CD4-positive, alpha-beta T cell treated with Interleukin-15 for 4 hours (primary cell): ENCODE data around the gene EIF6.
A peak's percentile ranks its signal among the peaks of the same experiment; 100 is the strongest.
"Not testable (repeated sequence)": the region's sequence is repeated elsewhere in the genome, so short reads cannot be mapped to it uniquely, and the experiment has no call there.

Experiments
- DNase-seq: peaks from one replicate; pipeline ENCODE4 v3.0.0-alpha.2; 2020; ENCODE audit warnings: low spot score

Gene EIF6

DNA sequence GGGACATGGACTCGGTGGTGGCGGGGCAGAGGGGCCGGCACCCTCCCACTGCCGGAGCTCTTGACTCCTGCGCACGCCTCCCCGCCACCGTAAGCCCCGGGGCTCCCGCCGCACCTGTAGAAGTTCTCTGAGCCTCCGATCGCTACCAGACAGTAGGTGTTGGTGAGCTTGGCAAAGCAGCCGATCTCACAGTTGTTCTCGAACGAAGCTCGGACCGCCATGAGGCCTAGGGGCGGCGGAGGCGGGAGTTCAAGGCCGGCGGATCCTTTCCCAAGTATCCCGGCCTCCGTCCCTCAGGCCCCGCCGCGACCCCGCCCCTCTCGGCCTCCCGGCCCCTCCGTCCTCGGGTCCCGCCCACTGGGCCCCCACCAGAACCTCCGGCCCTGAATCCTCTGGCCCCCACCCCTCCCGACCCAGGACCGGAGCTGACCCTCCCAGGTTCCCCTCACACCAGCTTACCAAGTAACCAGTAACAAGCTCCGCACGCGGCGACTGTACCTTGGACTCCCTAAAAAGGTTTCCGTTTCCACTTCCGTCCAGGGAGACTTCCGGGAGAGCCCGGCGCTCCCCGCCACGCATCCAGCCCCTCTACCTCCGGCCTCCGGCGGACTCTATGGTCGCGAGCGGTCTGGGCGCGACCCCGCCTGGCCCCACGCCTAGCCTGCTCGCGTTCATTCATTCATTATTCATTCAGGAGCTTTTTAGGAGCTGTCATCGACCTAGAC lies at the start of gene EIF6:
EIF6 (minus strand) TSS at position 506 of the 725 bp plus-strand sequence; CDS start at position 221, 285 bp downstream.
- peak; percentile 83 for DNase-seq

DNA sequence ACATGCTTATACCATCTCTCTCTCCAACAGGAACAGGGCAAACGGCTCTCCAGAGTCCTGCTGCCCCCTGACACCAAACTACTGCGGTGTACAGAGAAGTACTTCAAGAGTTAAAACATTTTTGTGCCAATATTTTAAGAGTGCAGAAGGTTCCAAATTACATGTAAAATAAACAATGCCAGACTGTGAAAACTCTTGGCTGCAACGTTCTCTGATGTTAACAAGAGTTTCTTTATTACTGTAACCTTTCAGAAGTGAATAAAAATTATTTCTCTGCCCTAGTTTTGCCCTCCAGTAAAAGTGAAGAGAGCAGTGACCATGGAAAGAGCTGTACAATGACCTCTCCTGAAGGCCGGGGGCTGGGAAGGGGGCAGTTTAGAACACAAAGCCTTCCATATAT lies 49.0 kb upstream of the EIF6 start:
- DNase-seq: no peak

DNA sequence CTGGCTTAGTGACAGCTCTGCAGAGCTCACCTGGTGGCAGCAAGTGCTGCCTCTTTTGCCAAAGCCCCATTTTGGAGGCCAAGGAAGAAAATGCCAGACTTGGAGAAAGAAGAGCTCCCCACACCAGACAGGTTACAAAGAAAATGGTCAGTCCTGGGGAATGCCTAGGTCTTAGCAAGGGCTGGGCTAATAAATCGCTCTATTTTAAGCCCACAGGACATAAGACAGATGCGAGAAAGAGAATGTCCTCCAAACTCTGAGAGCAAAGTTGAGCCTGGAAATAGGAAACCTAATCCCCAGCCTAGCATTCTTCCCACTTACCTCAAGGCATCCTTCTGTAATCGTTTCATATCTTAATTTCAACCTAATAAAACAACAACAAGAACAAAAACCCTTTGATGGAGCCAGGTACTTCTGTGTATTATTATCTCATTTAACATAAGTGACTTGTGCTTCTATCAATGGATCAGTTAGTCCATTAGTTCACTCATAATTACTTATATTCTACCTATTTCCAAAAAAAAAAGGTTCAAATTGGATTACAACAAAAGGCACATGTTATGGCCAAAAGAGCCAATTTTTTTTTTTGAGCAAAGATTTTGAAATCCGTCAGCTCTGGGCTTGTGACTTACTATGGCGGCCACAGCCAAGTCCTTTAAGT lies 48.1 kb upstream of the EIF6 start:
- DNase-seq: no peak

DNA sequence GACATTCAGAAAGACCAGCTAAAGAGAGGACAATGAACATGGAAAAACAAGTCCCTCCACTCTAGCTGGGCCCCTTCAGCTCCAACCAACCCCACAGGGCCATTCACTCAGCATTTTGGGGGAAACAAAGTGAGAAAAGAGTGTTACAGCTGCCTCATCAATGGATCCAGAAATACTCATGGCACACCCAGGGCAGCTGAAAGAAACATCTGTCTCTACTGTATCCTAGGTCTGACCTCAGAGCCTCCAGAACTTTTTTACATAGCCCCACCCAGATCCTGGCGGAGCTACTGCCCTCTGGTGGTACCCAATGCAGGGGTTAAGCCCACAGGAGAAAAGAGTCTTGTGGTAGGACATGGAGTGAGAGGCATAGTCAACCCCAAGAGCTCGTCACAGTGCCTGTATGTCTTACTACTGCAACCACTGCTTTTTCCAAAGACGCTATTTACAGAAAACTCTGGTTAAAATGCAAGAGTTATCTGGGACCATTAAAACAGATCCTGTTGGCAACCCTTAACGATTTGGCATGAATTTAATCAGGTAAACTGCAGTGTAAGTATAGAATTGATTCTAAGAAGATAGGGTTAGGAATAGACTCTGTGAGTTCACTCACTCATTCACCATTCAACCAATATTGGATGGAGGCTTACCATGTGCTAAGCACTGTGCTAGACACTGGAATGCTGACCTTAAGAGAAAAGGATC lies 45.0 kb upstream of the EIF6 start:
- no peak for DNase-seq

DNA sequence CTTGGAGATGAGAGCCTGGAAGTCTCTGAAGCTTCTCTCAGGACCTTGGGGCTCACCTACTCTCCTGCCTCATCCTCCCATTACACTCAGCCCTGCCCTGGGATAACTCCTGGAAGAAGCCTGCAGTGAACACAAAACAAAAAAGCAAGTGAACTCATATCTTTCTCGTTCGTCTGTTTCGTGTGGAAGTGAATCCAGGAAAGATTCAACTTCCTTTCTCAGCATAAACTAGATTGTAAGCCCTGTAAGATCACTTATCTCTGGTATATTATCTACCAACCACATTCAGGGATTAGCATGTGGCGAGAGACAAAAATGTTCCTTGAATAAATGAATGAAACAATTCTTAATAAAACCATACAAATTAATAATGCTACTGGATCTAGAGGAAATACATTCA lies 44.1 kb upstream of the EIF6 start:
- DNase-seq: no peak

DNA sequence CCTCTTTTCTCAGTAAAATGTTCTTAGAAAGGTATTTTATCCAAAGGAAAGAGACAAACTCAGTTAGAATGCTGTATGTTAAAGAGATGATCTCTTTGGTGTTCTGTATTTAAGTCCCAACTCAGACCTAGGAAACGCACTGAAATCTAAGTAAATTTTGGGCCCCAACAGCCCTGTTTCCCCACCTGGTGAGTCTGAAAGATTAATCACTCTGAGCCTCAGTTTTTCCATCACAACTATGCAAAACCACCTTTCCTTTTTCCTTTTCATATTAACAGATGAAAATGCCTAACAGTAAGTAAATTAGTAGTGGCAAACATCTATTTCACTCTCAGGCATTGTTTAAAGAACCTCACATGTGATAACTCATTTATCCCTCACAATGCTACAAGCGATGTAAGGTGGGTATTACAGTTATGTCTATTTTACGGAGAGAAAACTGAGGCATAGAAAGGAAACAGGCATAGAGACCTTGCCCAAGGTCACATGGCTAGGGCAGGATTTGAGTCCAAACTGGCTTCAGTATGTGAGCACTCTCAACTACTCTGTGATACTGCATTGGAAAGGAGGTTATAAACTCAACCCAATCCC lies 43.6 kb upstream of the EIF6 start:
- DNase-seq: no peak

DNA sequence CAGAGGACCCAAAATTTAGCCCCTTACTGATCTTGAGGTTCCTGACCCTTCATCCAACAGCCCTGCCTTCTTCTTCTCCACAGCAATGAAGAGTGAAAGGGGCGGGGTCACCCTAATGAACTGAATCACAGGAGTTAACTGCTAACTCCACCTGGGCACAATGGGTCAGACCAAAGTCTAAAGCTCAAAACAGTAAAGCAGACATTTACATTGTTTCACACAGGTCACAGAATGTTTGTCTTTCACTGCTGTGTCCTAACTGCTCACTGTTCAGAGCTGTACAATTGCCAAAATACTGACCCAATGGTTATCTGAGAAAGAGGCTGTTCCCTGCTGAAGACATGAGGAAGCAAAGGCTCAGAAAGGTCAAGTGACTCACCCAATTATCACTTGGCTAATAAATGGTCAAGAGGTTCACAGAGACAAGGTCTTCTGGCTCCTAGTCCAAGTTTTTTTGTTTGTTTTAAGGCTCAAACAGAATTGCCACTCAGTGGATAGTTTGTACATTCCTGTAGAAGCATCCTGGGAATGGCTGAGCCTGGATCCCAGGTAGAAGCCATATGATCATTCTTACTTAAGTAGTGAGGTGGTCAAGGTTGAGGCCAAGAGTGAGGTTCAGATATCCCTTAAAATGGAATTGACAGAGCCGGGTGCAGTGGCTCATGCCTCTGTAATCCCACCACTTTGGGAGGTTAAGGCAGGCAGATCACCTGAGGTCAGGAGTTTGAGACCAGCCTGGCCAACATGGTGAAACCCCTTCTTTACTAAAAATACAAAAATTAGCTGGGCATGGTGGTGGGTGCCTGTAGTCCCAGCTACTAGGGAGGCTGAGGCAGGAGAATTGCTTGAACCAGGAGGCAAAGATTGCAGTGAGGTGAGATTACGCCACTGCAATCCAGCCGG lies 42.8 kb upstream of the EIF6 start:
- DNase-seq: no peak

DNA sequence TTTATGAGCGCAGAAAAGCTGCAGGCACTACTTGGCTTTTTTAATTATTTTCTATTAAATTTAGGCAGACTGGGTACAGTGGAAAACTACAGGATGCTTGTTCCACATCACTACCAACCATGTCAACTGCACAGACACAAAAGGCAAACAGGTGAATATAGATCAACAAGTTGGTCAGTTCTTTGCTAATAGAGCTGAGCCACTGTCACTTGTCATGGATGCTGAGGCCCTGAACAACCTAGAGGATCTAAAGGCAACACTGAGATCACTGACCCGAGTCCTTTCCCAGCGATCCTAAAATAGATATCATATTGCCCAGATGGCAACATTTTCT lies 42.1 kb upstream of the EIF6 start:
- no peak for DNase-seq

DNA sequence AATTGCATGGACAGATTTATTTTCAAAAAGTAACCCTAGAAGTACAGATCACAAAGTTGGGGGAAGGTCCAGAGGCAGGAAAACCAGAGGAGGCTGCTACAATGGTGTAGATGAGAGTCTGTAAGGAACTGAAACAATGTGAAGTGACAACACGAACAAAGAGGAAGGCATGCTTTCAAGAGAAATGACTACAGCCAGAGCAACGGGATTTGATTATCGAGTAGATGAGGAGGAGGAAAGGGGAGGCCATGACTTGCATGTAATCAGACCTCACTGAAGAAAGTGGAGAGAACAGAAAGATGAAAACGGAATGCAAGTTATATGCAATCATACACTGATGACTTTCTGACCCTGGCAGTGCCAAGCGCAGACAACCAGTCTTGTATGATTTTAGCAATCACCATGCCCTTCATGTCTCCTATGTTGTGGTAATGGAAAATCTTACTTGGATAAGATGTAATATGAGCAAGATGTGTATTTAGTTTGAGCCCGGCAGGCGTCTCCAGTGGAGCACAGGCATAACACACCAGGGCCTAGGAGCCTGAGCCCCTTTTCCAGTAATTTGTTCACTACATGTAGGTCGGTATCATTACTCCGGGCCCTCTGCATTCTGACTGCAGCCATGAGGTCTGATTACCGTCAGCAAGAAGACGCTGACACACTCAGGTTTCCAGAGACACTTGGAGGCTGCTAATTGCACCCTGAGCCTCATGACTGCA lies 41.6 kb upstream of the EIF6 start:
- DNase-seq: no peak

DNA sequence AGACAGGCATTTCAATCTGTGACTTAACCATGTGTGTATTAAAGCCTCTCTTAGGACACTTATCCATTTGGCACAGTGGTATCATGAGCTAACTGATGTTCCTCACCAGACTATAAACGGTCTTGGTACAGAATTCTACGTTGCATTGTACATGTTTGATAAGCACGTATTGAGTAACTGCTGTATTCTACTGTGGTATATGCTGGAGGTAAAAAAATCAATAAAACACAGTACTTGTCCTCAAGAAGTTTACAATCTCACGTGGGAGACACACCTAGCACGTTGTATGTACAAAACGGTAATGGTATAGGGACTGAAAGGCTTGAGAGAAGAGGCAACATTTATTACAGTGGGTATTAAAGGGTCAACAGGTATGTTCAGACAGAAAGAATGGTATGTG lies 40.8 kb upstream of the EIF6 start:
- no peak for DNase-seq

DNA sequence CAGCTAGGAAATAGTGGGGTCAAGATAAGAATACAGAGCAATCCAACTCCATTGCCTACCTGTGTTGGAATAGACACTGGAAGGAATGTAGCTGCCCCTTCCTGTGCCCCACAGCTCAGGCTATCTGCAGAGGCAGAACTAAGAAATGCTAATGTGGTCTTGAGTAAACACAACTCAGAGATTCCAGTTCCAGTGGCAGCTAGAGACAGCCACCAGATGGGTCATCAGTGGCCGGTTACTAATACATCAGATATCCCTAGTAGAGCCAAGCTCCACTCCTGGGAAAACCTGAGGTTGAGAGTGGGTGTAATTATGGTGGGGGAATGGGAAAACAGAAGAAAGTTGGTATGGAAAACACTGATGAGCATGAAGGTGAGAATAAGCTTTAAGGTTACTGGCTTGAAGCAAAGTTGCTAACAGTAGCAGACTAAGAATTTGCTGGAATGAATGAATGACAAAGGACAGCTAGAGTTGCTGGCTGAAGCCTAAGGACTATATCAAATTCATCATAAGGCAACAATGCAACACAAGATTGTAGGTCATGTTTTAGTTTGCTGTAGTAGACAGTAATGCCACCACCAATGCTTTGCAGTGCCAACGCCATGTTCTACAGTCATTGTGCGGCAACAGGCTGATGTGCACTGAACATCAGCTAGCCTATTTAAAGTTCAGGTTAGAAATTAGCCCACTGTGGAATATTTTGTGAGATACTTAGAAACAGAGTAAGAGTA lies 36.0 kb upstream of the EIF6 start:
- DNase-seq: no peak

DNA sequence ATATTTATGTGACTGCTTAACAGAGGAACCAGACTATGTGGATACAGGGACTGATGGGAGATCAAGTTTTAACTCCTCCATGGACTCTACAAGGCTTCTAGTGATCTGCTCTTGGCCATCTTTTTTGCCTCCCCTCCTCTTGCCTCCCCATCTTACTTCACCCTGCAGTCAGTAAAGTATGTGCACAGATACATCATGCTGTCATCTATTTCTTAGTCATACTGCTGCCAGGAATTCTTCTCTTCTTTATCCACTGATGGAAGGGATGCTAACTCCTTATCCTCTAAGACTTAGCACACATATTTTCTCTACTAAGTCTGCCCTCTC lies 35.3 kb upstream of the EIF6 start:
- no peak for DNase-seq

DNA sequence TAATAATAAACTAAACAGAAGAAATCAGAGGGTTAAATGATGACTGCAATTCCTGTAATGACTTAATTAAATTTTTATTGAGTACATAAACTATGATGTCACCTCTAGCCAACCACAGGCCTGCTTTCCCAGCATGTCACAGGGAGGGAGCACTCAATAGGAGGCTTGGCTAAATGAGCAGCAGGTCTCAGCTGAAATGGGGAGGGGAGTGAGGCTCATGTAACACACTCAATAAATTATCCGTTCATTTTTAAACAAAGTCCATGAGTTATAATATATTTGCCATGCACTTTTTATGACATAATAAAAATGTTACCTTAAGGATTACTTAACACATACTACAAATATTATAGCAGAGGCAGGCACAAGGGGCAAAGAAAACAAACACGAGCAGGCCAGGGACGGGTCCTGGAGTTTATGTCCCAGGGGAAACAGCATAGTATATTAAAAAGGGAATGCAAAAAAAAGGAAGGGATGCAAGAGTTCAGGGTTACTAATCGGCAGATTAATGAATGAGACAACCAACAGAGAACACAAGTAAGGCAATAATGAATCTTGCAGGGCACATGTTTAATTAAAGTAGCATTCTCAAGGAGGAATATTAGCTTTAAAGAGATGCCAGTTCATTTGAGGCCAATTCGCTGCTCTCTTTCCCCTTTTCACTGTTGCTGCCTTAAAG lies 34.8 kb upstream of the EIF6 start:
- DNase-seq: no peak

DNA sequence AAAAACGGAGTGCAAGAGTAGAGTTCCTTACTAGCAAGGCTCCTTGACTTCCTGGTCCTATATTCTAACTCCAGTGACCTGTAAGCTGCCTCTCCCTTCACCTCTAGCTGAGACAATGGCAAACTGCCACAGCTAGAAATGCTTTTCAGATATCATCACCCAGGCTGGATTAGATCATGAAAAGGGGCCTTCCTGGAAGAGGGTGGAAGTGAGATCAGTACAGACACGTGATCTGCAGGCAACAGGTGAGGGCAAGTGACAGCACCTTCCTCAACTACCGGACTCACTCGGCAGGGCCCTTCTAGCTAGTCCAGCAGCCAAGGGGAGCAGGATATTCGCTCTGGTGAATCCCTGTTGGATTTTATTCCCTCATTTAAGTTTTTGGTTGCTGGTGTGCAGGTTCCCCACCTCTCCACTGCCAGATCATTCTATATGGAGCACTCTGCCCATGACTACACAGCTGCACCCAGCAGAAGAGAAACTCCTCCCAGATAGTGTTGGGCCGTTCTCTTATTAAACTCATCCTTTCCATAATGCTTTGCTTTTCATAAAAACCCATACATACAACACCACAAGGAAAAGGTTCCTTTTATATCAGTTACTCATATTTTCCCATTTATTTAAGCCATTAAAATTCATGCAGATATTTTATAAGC lies 34.1 kb upstream of the EIF6 start:
- DNase-seq: no peak

DNA sequence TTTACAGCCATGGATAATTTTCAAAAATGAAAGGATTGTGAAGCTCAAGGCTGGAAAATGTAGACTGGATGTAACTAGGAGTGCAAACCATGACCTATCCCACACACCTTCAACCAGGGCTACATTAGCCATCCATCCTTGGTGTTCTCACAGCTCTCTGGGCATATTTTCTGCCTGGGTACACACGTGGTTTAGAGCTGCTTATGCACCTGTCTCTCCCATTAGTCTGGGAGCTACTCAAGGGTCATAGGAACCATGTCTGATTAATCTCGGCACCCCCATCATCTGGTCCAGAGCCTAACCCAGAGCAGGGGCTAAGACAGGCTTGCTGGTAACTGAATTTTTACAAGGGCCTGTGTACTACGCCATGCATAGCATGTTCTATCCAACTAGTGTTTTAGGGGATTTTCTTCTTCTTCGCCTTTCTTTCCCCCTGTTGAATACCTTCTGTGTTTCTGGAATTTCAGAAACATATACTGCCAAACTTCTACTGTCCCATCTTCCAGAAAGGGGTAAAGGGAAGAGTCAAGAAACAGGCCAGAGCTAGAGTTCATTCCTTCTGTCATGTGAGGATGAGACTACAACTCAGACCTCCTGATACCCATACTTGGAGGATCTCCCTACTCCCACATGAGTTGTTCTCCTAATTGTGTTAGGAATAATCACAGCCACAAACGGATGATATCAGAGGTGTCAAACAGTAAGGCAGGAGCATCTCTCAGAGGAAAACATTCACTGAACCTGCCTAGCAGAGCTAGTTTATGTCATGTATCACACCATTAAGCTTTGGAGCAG lies 33.0 kb upstream of the EIF6 start:
- no peak for DNase-seq

DNA sequence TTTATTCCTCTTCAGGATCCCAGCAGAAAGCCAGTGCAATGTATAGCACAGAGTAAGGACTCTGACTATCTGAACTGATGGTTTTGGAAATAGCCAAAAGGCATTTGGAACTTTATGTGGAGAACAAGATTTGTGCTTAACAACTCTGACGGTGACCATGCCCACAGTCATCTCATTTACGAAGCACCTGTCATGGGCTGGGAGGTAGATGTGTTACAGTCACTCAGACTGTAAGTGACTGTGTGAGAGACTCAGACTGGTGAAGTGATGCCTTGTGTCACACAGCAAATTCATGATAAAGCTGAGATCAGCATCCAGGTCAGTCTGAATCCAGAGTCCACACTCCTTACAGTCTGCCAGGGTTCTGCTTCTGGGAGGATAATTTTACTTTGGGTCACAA lies 31.5 kb upstream of the EIF6 start:
- no peak for DNase-seq

DNA sequence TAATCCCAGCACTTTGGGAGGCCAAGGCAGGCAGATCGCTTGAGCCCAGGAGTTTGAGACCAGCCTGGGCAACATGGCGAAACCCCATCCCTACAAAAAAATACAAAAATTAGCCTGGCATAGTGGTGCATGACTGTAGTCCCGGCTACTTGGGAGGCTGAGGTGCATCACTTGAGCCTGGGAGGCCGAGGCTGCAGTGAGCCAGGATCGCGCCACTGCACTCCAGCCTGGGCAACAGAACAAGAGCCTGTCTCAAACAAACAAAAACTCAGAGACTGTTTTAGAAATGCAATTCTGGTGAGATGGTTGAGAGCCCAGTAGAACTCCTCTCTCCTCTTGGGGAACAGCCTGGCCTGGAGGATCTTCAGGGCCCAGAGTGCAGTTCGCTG lies 31.1 kb upstream of the EIF6 start:
- DNase-seq: not testable (repeated sequence)

DNA sequence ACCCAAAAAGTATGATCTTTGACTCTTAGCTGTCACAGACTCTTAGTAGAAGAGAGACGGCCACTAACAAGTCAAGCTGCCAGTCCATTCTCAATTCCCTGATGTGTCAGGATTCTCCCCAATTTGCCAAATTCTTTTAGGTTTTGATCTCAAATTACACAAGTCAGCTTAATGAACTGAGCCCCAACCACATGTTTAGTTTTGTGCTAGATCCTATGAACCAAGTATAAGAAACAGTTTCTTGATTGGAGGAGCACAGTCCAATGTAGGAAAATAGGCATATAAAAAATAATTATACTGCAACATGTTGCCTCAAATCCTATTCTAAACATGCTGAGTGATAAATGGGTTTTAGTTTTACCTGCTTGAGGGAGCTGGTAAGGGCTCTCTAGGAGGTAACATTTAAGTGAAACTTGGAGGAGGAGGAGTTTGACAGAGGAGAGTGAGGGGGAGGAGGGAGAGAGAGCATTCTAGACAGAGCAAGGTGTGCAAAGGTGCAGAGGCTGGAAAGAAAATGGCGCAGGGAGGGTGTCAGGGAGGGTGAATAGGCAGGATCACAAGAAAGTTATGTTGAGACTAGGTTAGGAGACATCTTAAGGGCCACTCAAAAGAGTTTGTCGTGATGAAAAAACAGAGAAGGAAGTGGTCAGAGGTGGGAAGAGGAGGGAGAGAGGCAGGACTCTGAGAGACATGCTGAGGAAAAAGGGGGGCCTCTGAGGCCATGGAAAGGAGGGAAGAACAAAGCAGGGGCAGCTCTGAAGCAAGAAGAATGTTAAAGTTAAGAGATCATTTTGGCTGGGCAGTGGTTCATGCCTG lies 30.5 kb upstream of the EIF6 start:
- DNase-seq: no peak
